Measurements from ENCODE around the gene ZNF425. TPM values are rescaled to one million over a fixed set of nuclear protein-coding genes. Genes with fewer than 3 reads are reported as not detected.

Gene ZNF425
- total and polyA plus RNA-seq, 9 of the 15 experiments (the other 6 are each of a cell fraction or from before 2014, with no cell fraction given), result 0.03 to 0.89 (median 0.54) TPM

- TF ChIP-seq CXXC5 (CRISPR knock-in tag; IDR thresholded peaks at IDR 0.05), result peak; percentile 5
- TF ChIP-seq ZEB2 (IDR thresholded peaks at IDR 0.05), result no peak
- no peak for TF ChIP-seq ZNF212 (CRISPR knock-in tag; IDR thresholded peaks at IDR 0.05)
- TF ChIP-seq ZNF24 (IDR thresholded peaks at IDR 0.05), result no peak
- no peak for TF ChIP-seq ZNF232 (CRISPR knock-in tag; IDR thresholded peaks at IDR 0.05)
- TF ChIP-seq ZBTB49 (CRISPR knock-in tag; IDR thresholded peaks at IDR 0.05; ENCODE audit: borderline replicate concordance), result 0 out of 2 replicates have a peak, but pooled peaks have one; percentile 76
- TF ChIP-seq SMARCA5 (IDR thresholded peaks at IDR 0.05), result no peak
- no peak for TF ChIP-seq CCAR2 (IDR thresholded peaks at IDR 0.05; ENCODE audit: low read depth, low read length)
- no peak for TF ChIP-seq SP2 (IDR thresholded peaks at IDR 0.05; ENCODE audit: extremely low read depth, low read depth, low read length, poor library complexity, severe bottlenecking)
- no peak for TF ChIP-seq PATZ1 (CRISPR knock-in tag; IDR thresholded peaks at IDR 0.05; ENCODE audit: borderline replicate concordance)
- TF ChIP-seq MTA2 (IDR thresholded peaks at IDR 0.05; ENCODE audit: low read depth), result no peak
- no peak for TF ChIP-seq ZNF398 (CRISPR knock-in tag; IDR thresholded peaks at IDR 0.05)
- no peak for TF ChIP-seq CLOCK (CRISPR knock-in tag; IDR thresholded peaks at IDR 0.05; ENCODE audit: borderline replicate concordance)
- peak in 1 of 2 experiments; percentile 61; a peak in 1 of 4 replicates for TF ChIP-seq FOXA3 (CRISPR knock-in tag; conservative IDR thresholded peaks at IDR 0.05 in 1 of 2, IDR thresholded peaks at IDR 0.05 in 1 of 2)
- TF ChIP-seq ETV5 (CRISPR knock-in tag; IDR thresholded peaks at IDR 0.05; ENCODE audit: low read depth), result 0 out of 2 replicates have a peak, but pooled peaks have one; percentile 62
- no peak for TF ChIP-seq SRSF7 (optimal IDR thresholded peaks at IDR 0.05; ENCODE audit: low read depth, low read length)
- no peak for TF ChIP-seq HNRNPH1 (optimal IDR thresholded peaks at IDR 0.05; ENCODE audit: low read depth, low read length)
- no peak; the same call in 1 of the 2 replicates for TF ChIP-seq TRIM28 (IDR thresholded peaks at IDR 0.05)
- no peak for TF ChIP-seq HEY1 (CRISPR knock-in tag; IDR thresholded peaks at IDR 0.05; ENCODE audit: borderline replicate concordance)
Observed at GRCh38 chr7:149147752-149148653, 21.9 kb upstream of the ZNF425 start (continued).

Measured in K562 (cell line).